ENCODE results near the gene SLC9A4. TPM values are rescaled to one million over a fixed set of nuclear protein-coding genes. Genes with fewer than 3 reads are reported as not detected.

Gene SLC9A4
- total RNA-seq, 4 donors from 2014 or later = 0.40 to 0.76 (median 0.47) TPM

- no peak for DNase-seq
- no peaks in the 10 kb centered on the region for H3K36me3 ChIP-seq
- H3K27me3 ChIP-seq = no peaks in the 10 kb centered on the region
- H3K9me3 ChIP-seq = no peaks in the 10 kb centered on the region
- H3K4me3 ChIP-seq = no peak overlapping the region
- intact Hi-C loops (cut with DNase I) = no loop called here
- H3K4me1 ChIP-seq = peaks cover 9 to 26% (median 9%) of the 10 kb centered on the region in 3 donors
- no peak overlapping the region for H3K27ac ChIP-seq
- TF ChIP-seq, protein P1, sequence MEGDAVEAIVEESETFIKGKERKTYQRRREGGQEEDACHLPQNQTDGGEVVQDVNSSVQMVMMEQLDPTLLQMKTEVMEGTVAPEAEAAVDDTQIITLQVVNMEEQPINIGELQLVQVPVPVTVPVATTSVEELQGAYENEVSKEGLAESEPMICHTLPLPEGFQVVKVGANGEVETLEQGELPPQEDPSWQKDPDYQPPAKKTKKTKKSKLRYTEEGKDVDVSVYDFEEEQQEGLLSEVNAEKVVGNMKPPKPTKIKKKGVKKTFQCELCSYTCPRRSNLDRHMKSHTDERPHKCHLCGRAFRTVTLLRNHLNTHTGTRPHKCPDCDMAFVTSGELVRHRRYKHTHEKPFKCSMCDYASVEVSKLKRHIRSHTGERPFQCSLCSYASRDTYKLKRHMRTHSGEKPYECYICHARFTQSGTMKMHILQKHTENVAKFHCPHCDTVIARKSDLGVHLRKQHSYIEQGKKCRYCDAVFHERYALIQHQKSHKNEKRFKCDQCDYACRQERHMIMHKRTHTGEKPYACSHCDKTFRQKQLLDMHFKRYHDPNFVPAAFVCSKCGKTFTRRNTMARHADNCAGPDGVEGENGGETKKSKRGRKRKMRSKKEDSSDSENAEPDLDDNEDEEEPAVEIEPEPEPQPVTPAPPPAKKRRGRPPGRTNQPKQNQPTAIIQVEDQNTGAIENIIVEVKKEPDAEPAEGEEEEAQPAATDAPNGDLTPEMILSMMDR (IDR thresholded peaks at IDR 0.05) = no peak
- no peak for TF ChIP-seq POLR2A (IDR thresholded peaks at IDR 0.05)
Observed at GRCh38 chr2:102492006-102492405, 19.0 kb downstream of the SLC9A4 start.

- intact Hi-C loops (cut with DNase I) = no loop called here
- DNase-seq = no peak
- no peaks in the 10 kb centered on the region for H3K9me3 ChIP-seq
- no peak overlapping the region for H3K27ac ChIP-seq
- TF ChIP-seq POLR2A (IDR thresholded peaks at IDR 0.05) = no peak
- TF ChIP-seq, protein P1 (IDR thresholded peaks at IDR 0.05) = no peak
- H3K36me3 ChIP-seq = no peaks in the 10 kb centered on the region
- H3K4me1 ChIP-seq = peaks cover 0 to 2% (median 0%) of the 10 kb centered on the region in 3 donors
- WGBS, 2 donors = 72 to 85% methylated on average over 1 of the region's 1 CpG
- no peak overlapping the region for H3K4me3 ChIP-seq
- H3K27me3 ChIP-seq = no peaks in the 10 kb centered on the region
Observed at GRCh38 chr2:102494570-102494969, 21.5 kb downstream of the SLC9A4 start.

DNA sequence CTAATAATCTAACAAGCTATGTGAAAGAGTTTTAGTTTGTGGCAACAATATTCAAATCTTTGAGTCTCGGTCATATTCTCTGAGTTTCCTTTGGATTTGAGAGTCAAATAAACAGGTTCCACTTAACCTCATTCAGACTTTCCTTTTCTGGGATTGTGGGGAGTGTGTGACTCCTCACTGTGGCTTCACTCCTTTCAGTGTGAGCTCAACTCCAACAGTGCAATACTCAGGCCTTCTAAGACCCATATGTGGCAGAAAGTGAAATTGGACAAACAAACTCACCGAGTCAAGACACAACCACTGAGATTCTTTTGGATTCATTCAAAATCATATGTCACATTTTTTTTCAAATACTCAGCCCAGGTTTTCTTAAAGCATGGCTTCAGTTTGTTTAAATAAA, 25.4 kb downstream of the SLC9A4 start:
- no peak overlapping the region for H3K4me3 ChIP-seq
- TF ChIP-seq POLR2A (IDR thresholded peaks at IDR 0.05) = no peak
- TF ChIP-seq, protein P1 (IDR thresholded peaks at IDR 0.05) = no peak
- H3K4me1 ChIP-seq = no peaks in the 10 kb centered on the region
- intact Hi-C loops (cut with DNase I) = no loop called here
- WGBS, 2 donors = 76 to 82% methylated on average over 2 of the region's 2 CpGs
- no peaks in the 10 kb centered on the region for H3K27me3 ChIP-seq
- DNase-seq = no peak
- H3K27ac ChIP-seq = no peak overlapping the region
- no peaks in the 10 kb centered on the region for H3K36me3 ChIP-seq
- H3K9me3 ChIP-seq = no peaks in the 10 kb centered on the region

- DNase-seq = no peak
Observed at GRCh38 chr2:102499558-102499957, 26.5 kb downstream of the SLC9A4 start.

GRCh38 chr2:102502576-102502975, 29.6 kb downstream of the SLC9A4 start:
- TF ChIP-seq, protein P1 (IDR thresholded peaks at IDR 0.05) = no peak
- no peak for TF ChIP-seq POLR2A (IDR thresholded peaks at IDR 0.05)
- no peaks in the 10 kb centered on the region for H3K4me1 ChIP-seq
- no peaks in the 10 kb centered on the region for H3K27me3 ChIP-seq
- no peak overlapping the region for H3K27ac ChIP-seq
- no peaks in the 10 kb centered on the region for H3K36me3 ChIP-seq
- no peaks in the 10 kb centered on the region for H3K9me3 ChIP-seq
- 50 to 76% methylated on average over 1 to 4 of the region's 8 CpGs for WGBS, 2 donors
- H3K4me3 ChIP-seq = no peak overlapping the region
- DNase-seq = no peak
- intact Hi-C loops (cut with DNase I) = no loop called here

More at GRCh38 chr2:102499558-102499957, 26.5 kb downstream of the SLC9A4 start:
- Histone ChIP-seq H3K4me1 (no peaks in the 10 kb centered on the region), H3K36me3 (no peaks in the 10 kb centered on the region), H3K9me3 (no peaks in the 10 kb centered on the region), H3K27me3 (no peaks in the 10 kb centered on the region), H3K27ac (no peak overlapping the region), H3K4me3 (no peak overlapping the region)
- intact Hi-C loops (cut with DNase I) = no loop called here
- WGBS, 2 donors = 82 to 88% methylated on average over 1 of the region's 1 CpG
- TF ChIP-seq POLR2A (IDR thresholded peaks at IDR 0.05) = no peak
- TF ChIP-seq, protein P1 (IDR thresholded peaks at IDR 0.05) = no peak

All from esophagus squamous epithelium (tissue), 5 donors.